DND-41 (cell line): ENCODE measurements around the gene RBP5.
A peak's percentile ranks its signal among the peaks of the same experiment; 100 is the strongest.

Source experiments
- ATAC-seq: fragments of 200-7000 bp; cut with Tn5 transposase; 3 replicates; pipeline ENCODE4 v1.9.1; 2021; ENCODE audit warnings: low read depth; ENCODE audit not compliant: insufficient read depth
- DNase-seq: peaks from one replicate; pipeline ENCODE4 v3.0.0-alpha.2; 2020
- H2AFZ ChIP-seq: 2 replicates; pipeline ENCODE4 v1.6.0; 2012; ENCODE audit warnings: low read depth, low read length
- H3K27ac ChIP-seq: 2 replicates; pipeline ENCODE4 v1.5.1; 2012; ENCODE audit warnings: low read length, inconsistent platforms
- H3K27me3 ChIP-seq: fragments of 200-600 bp; sonication (generic); 2 replicates; pipeline ENCODE4 v1.6.0; 2012; ENCODE audit warnings: low read length, mild to moderate bottlenecking, inconsistent platforms; ENCODE audit not compliant: insufficient read depth, poor library complexity
- H3K36me3 ChIP-seq: 2 replicates; pipeline ENCODE4 v1.5.1; 2012; ENCODE audit warnings: low read length, inconsistent platforms; ENCODE audit not compliant: insufficient read depth
- H3K4me1 ChIP-seq: 2 replicates; pipeline ENCODE4 v1.5.1; 2012; ENCODE audit warnings: mild to moderate bottlenecking, low read length; ENCODE audit not compliant: insufficient read depth
- H3K4me2 ChIP-seq: 2 replicates; pipeline ENCODE4 v1.6.0; 2012; ENCODE audit warnings: mild to moderate bottlenecking, moderate library complexity, low read length, inconsistent platforms; ENCODE audit not compliant: insufficient read depth
- H3K4me3 ChIP-seq, 2 experiments: fragments of 200-600 bp in 1 of 2; shearing (Covaris generic) in 1 of 2; 2 replicates each; pipeline ENCODE4 v1.5.1; 2012 to 2016; ENCODE audit warnings: inconsistent platforms in 2 of 2, low read length in 2 of 2, mild to moderate bottlenecking in 2 of 2, low read depth in 1 of 2, moderate library complexity in 1 of 2
- H3K79me2 ChIP-seq: 2 replicates; pipeline ENCODE4 v1.6.0; 2012; ENCODE audit warnings: low read length, inconsistent platforms; ENCODE audit not compliant: insufficient read depth
- H3K9ac ChIP-seq: 2 replicates; pipeline ENCODE4 v1.6.0; 2012; ENCODE audit warnings: low read depth, mild to moderate bottlenecking, inconsistent platforms, low read length, moderate library complexity
- H3K9me3 ChIP-seq: 2 replicates; pipeline ENCODE4 v1.5.1; 2012; ENCODE audit warnings: low read length, moderate library complexity, mild to moderate bottlenecking, inconsistent platforms; ENCODE audit not compliant: insufficient read depth, severe bottlenecking
- H4K20me1 ChIP-seq: 2 replicates; pipeline ENCODE4 v1.6.0; 2012; ENCODE audit warnings: low read length; ENCODE audit not compliant: insufficient read depth
- EZH2 ChIP-seq: IDR thresholded peaks from 3 replicates; pipeline ENCODE4 v1.6.1; 2012; ENCODE audit warnings: borderline replicate concordance, low read depth, mild to moderate bottlenecking, moderate library complexity, low read length, inconsistent platforms; ENCODE audit not compliant: severe bottlenecking
- TF ChIP-seq, protein P1 (sequence below): IDR thresholded peaks from 2 replicates; pipeline ENCODE4 v1.5.1; 2012; ENCODE audit warnings: borderline replicate concordance, low read length, moderate library complexity, mild to moderate bottlenecking; ENCODE audit not compliant: poor library complexity, severe bottlenecking; ENCODE audit errors: extremely low read depth

Gene RBP5

DNA sequence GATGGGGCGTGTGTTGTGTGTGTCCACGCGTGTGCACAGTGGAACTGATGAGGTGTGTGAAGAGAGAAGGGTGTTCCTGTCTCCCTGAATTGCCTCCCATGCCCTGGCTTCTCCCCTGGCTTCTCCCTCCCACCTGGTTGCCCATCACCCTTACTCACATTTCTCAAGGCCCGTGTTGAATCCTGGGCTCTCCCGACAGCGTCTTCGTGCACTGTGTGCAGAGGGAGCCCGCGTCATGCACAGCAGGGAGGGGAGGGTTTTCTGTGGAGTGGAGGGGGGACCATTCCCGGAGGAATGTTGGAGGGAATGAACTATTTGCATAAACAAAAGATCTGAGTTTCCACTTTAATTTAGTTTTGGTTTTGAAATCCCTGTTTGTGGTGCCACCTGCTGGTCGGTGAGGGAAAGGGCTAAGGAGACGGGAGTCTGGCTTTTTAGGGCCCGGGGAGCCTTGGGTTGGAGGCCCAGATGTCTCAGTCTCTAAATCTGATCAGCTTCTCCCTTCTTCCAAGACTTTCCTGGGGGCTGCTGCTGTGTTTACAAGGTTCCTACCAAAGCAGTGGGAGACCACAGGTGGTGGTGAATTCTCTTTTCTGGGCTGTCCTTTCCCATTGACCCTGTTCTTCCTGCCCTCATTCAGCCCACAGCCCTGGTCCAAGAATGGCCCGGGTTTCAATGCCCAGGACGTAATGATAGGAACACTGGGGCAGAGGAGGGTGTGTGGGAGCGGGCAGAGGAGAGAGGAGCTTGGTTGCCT, 36.3 kb downstream of the RBP5 start, which contains the start of gene C1R:
C1R (minus strand) TSS at position 217 of the 757 bp plus-strand sequence; CDS start at position 160, 57 bp downstream.
- Histone ChIP-seq H3K27me3 (no peaks in the 10 kb centered on the region), H3K9me3 (no peaks in the 10 kb centered on the region), H3K4me3 (peak within 1 kb of the TSS in 1 of 2 experiments; percentile 39; a peak in 2 of 4 replicates), H3K79me2 (no peaks in the 10 kb centered on the region), H3K36me3 (no peaks in the 10 kb centered on the region), H2AFZ (peak within 1 kb of the TSS; percentile 93), H4K20me1 (no peaks in the 10 kb centered on the region), H3K9ac (peak within 1 kb of the TSS; percentile 45), H3K4me2 (peak within 1 kb of the TSS; percentile 62), H3K4me1 (peaks cover 14% of the 10 kb centered on the region), H3K27ac (peak within 1 kb of the TSS; percentile 66)
- ATAC-seq: peak; percentile 80
- no peak for TF ChIP-seq EZH2
- TF ChIP-seq, protein P1, sequence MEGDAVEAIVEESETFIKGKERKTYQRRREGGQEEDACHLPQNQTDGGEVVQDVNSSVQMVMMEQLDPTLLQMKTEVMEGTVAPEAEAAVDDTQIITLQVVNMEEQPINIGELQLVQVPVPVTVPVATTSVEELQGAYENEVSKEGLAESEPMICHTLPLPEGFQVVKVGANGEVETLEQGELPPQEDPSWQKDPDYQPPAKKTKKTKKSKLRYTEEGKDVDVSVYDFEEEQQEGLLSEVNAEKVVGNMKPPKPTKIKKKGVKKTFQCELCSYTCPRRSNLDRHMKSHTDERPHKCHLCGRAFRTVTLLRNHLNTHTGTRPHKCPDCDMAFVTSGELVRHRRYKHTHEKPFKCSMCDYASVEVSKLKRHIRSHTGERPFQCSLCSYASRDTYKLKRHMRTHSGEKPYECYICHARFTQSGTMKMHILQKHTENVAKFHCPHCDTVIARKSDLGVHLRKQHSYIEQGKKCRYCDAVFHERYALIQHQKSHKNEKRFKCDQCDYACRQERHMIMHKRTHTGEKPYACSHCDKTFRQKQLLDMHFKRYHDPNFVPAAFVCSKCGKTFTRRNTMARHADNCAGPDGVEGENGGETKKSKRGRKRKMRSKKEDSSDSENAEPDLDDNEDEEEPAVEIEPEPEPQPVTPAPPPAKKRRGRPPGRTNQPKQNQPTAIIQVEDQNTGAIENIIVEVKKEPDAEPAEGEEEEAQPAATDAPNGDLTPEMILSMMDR: peak; percentile 93
- peak; percentile 77 for DNase-seq

DNA sequence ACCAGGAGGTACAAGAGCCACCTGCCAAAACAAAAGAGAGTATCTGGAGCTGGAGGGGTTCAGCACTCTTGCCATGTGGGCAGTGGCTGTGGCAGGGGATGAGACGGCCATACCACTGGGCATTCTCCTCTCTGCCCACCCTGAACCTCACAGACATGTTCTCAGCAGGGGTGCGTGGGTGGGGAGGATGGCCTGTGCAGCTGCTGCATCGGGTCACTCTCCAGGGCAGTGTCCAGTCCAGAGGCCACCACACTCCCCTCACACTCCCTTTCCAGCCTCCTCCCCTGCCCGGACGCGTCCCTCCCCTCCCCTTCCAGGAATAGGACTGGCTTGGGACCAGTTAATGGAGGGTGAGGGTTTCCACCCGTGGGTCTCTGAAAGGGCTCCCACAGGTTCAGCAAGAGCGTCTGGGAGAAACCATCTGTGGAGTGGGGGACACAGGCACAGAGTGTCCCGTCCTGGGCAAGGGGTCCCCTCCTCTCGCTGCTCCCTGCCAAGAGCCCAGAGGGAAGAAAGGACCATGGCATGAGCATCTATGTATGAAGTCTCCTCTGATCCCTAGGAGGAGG, 36.9 kb downstream of the RBP5 start:
- Histone ChIP-seq H3K4me2 (peak overlapping the region; percentile 62), H3K27me3 (no peaks in the 10 kb centered on the region), H3K9ac (peak overlapping the region; percentile 45), H3K4me3 (peak overlapping the region in 1 of 2 experiments; percentile 39; a peak in 2 of 4 replicates), H3K79me2 (no peaks in the 10 kb centered on the region), H2AFZ (peak overlapping the region; percentile 93), H3K4me1 (peaks cover 14% of the 10 kb centered on the region), H3K9me3 (no peaks in the 10 kb centered on the region), H3K27ac (peak overlapping the region; percentile 66), H3K36me3 (no peaks in the 10 kb centered on the region), H4K20me1 (no peaks in the 10 kb centered on the region)
- ATAC-seq (peak; percentile 5; the same call in 1 of the 3 replicates), DNase-seq (no peak)
- TF ChIP-seq, protein P1: no peak
- no peak for TF ChIP-seq EZH2

DNA sequence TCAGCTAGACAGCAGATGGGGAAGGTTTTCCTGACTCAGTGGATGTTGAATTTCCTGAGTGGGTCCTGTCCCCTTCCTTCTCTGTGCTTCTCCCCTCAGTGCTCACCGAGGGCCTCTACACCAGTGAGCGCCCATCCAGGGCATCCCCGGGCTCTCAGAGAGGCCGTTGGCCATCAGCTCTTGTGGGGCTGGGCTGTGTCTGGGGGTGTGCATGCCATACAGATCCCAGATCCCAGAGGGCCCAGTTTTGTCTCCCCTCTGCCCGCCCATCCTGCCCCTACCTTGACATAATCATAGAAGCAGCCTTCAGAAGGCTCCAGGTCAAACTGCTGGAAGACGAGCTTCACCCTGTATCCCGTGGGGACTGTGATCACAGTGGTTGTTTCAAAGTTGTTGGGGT, 37.5 kb downstream of the RBP5 start:
- ATAC-seq (no peak), DNase-seq (no peak)
- Histone ChIP-seq H3K4me3 (no peak overlapping the region), H3K36me3 (no peaks in the 10 kb centered on the region), H3K79me2 (no peaks in the 10 kb centered on the region), H4K20me1 (no peaks in the 10 kb centered on the region), H3K4me1 (peaks cover 14% of the 10 kb centered on the region), H3K27me3 (no peaks in the 10 kb centered on the region), H2AFZ (no peak overlapping the region), H3K9ac (peak overlapping the region; percentile 45; the same call in 1 of the 2 replicates), H3K9me3 (no peaks in the 10 kb centered on the region), H3K4me2 (no peak overlapping the region), H3K27ac (no peak overlapping the region)
- TF ChIP-seq, protein P1: no peak
- no peak for TF ChIP-seq EZH2
